Testis (tissue), 2 donors: Measurements from ENCODE around the gene CRLF3.

Experiments
- CTCF ChIP-seq, 3 experiments: fragments of 450-650 bp in 2 of 3; fragments of 200-600 bp in 1 of 3; sonication (generic) in 1 of 3; IDR thresholded peaks; one replicate each; pipeline ENCODE4 v1.5.1; 2016 to 2019; ENCODE audit warnings: antibody characterized with exemption in 3 of 3, mild to moderate bottlenecking in 2 of 3, moderate library complexity in 1 of 3
- POLR2A ChIP-seq: fragments of 450-650 bp; IDR thresholded peaks from one replicate; pipeline ENCODE4 v1.6.1; 2017; ENCODE audit warnings: antibody characterized with exemption, mild to moderate bottlenecking, moderate library complexity

GRCh38 chr17:30808785-30809286 is 15.7 kb downstream of the CRLF3 start:
- TF ChIP-seq CTCF (IDR thresholded peaks at IDR 0.05), result no peak
- TF ChIP-seq POLR2A, result no peak
